ENCODE measurements around the gene TEPSIN.

- TF ChIP-seq CTCF (IDR thresholded peaks at IDR 0.05) (no peak), POLR2A (IDR thresholded peaks at IDR 0.05) (no peak), POLR2AphosphoS5 (IDR thresholded peaks at IDR 0.05) (no peak)
Observed at GRCh38 chr17:81251094-81251708, 12.3 kb upstream of the TEPSIN start.
